ENCODE results near the gene DDC.
"Not testable (repeated sequence)": the region's sequence is repeated elsewhere in the genome, so short reads cannot be mapped to it uniquely, and the experiment has no call there.

The DDC gene

DNA sequence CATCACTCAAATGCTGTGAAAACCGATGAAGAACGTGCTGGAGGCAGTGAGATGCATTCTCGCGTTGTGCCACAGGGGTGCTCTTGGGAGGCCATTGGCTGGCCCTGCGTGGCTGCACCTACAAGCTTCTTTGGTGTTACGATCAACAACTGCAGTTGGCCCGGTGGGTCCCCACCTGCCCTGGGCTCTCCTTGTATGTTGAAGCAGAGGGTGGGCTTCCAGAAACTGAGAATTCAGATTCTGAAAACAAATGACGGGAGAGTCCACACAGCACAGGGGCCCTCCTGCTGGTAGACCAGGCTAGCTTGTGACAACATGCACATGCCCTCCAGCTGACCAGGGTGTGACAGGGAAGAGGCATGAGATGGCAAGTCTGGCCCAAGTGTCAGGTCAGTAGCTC, 23.7 kb upstream of the DDC start:
- DNase-seq: no peak

- DNase-seq: no peak
Measured at GRCh38 chr7:50587737-50588136, 22.5 kb upstream of the DDC start.

DNA sequence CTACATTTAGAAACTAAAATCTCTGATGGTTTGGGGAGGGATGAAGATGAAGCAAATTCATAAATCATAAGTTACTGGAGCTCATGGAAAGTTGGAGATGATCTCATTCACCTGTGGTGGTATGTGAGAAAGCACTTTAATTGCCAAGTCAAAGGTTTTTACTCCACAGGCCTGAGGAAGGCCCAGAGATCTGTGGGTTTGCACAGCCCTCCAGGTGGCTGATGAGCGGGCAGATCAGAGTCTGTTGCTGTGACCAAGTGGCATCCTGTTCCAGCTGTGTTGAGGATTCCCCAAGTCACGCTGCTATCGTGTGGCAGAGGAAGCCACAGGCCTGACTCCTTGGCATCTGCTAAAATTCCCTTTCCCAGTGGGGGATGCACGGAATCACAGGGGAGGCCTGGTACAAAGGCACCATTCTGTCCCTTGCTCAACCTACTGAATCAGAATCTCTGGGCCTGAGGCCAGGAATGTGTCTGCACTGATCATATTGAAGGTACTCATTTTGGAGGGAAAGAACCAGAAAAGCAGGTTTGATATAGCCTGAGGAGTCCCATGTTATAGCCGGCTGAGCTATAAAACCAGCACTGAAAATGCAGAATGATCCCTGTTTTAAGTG, 19.7 kb upstream of the DDC start:
- DNase-seq: no peak

GRCh38 chr7:50584386-50584785, 19.2 kb upstream of the DDC start:
- DNase-seq: no peak

DNA sequence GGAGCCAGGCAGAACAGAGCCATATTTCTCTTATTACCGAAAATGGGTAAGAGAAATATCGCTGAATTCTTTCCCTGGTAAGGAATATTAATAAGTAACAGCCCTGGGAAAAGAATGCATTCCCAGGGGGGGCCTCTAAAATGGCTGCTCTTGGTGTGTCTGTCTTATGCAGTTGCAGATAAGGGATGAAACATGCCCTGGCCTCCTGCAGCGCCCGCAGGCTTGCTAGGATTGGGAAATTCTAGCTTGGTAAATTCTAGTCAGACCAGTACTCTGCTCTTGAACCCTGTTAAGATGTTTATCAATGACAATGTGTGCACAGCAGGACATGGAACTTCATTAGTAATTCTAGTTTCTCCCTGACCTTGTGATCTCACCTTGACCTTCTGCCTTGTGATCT, 18.1 kb upstream of the DDC start:
- DNase-seq: not testable (repeated sequence)

- DNase-seq: not testable (repeated sequence)
Measured at GRCh38 chr7:50582271-50582670, 17.1 kb upstream of the DDC start.

- DNase-seq: not testable (repeated sequence)
Measured at GRCh38 chr7:50580666-50581065, 15.5 kb upstream of the DDC start.

DNA sequence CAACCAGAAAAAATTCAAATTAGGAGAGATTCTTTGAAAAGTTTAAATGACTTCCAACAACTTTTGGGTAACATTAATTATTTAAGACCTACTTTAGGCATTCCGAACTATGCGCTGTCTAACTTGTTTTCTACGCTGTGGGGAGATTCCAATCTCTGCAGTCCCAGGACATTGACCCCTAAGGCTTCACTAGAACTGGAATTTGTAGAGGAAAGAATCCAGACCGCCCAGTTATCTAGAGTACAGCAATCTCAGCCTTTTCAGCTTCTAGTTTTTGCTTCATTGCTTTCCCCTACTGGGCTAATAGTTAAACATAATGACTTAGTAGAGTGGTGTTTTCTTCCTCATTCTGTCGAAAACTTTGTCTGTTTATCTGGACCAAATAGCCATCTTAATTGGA, 14.9 kb upstream of the DDC start:
- no peak for DNase-seq

- not testable (repeated sequence) for DNase-seq
Measured at GRCh38 chr7:50578105-50578504, 12.9 kb upstream of the DDC start.

GRCh38 chr7:50577569-50577968, 12.4 kb upstream of the DDC start:
- no peak for DNase-seq

DNA sequence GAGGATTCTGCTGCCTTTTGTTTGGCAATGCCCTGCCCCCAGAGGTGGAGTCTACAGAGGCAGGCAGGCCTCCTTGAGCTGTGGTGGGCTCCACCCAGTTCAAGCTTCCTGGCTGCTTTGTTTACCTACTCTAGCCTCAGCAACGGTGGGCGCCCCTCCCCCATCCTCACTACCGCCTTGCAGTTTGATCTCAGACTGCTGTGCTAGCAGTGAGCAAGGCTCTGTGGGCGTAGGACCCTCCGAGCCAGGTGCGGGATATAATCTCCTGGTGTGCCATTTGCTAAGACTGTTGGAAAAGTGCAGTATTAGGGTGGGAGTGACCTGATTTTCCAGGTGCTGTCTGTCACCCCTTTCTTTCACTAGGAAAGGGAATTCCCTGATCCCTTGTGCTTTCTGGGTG, 11.2 kb upstream of the DDC start:
- not testable (repeated sequence) for DNase-seq

DNA sequence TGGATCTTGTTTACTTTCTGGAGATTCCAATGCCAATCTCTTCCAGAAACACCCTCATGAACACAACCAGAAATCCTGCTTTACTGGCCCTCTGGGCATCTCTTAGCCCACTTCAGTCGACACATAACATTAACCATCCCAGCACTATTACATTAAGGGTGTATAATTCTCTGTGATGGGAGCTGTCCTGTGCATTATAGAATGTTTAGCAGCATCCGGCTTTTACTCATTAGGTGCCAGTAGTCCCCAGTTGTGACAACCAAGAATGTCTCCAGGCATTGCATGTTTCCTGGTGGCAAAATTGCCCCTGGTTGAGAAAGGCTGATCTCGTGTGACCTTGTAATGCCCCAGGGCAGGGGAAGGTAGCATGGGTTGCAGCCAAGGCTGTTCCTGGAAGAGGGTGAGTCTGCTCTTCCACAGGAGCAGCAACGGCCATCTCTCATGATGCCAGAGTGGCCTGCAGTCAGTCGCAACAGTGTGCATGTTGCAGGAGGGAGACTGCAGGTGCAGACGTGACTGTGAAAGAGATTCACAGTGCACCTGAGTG, 2.6 kb upstream of the DDC start:
- no peak for DNase-seq

DNA sequence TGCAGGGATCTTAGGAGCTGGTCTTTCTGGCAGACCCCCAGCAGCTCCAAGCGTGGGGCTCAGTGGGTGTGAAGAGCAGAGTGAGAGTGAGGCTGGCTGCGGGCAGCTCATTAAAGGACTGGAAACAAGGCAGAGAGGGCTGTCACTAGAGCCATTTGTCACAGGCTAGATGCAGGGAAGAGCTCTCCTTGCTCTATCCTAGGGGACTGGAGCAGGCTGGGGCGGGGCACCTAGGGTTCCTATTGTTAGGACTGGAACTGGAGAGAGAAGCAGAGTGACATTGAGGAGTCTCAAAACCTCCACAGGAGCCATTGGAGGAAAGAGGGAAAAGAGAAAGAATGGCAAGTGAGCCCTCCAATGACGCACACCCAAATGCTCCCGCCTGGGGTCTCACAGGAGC, 772 bp upstream of the DDC start:
- no peak for DNase-seq

DNA sequence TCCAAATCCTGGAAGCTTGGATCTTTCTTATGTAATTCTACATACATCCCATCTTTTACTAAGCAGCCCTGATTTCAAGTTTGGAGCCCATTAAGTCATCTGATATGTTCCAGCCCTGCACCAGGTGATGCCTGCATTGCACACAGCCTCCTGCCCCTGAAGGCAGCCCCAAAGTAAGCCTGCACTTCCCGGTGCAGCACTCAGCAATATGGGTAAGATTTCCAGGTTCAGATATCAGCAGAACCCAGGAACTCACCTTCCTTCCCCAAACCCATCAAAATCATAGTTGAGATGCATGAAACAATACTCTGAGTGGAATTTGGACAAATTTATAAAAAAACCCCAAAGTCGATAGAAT, 333 bp upstream of the DDC start:
- no peak for DNase-seq

GRCh38 chr7:50564171-50564570, 1.0 kb downstream of the DDC start:
- DNase-seq: no peak

DNA sequence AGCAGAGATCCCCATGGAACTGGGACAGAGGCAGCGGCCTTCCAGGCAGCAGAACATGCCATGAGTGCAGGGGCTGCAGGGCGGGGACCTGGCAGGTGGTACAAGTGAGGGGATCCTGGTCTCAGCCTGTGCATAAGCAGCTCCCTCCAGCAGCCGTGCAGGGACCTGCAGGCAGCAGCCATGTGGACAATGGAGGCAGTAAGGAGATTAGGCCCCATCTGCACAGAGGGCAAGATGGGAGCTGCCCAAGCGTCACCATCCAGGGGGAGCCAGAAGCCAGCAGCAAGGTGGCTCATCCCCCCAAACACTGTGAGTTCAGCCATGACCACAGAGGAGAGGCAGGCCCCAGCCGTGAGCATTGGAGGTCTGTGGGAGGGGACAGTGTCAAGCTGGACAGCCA, 3.1 kb downstream of the DDC start:
- no peak for DNase-seq

GRCh38 chr7:50560865-50561351, 4.3 kb downstream of the DDC start:
- DNase-seq: peak; percentile 38

- DNase-seq: no peak
Measured at GRCh38 chr7:50559881-50560280, 5.3 kb downstream of the DDC start.

GRCh38 chr7:50558294-50559053, 6.7 kb downstream of the DDC start:
- no peak for DNase-seq

- DNase-seq: no peak
Measured at GRCh38 chr7:50557099-50557498, 8.1 kb downstream of the DDC start.

DNA sequence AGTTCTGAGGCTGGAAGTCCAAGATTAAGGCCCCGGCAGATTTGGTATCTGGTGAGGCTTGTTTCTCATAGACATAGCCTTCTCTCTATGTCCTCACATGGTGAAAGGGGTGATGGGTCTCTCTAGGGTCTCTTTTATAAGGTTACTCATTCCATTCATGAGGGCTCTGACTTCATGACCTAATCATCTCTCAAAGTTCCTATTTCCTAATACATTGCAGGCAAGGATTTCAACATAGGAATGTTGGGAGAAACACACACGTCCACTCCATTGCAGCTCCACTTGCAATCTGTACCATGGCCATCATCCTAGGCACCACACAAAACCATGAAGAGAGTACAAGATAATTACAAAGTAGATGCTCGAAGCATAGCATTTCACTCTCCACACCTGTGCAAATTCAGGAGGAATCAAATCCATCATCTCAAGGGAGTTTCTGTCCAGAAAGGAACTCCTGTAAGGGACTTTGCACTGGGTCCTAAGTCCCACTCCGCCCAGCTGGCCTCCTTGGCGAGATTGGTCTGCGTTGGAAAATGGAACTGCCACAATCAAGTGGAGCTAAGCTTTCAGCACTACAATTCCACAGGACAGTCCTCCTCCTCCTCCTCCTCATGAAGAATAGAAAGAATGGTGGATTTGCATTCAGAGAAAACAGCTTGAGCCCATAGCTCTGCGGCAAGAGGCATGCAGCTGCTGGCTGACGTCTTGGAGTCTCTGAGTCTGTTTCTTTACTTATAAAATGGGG, 8.8 kb downstream of the DDC start:
- DNase-seq: no peak

- no peak for DNase-seq
Measured at GRCh38 chr7:50555594-50556140, 9.5 kb downstream of the DDC start.

Measured in NCI-H1694 (cell line).